NCI-H1436 treated with DMSO at 0.1 percent for 48 hours (cell line): ENCODE measurements around the gene ZBTB32.
"Not testable (repeated sequence)": the region's sequence is repeated elsewhere in the genome, so short reads cannot be mapped to it uniquely, and the experiment has no call there.

Source experiments
- DNase-seq: peaks from one replicate; lab custom pipeline; 2025; lab: John Stamatoyannopoulos, UW

Gene ZBTB32

DNA sequence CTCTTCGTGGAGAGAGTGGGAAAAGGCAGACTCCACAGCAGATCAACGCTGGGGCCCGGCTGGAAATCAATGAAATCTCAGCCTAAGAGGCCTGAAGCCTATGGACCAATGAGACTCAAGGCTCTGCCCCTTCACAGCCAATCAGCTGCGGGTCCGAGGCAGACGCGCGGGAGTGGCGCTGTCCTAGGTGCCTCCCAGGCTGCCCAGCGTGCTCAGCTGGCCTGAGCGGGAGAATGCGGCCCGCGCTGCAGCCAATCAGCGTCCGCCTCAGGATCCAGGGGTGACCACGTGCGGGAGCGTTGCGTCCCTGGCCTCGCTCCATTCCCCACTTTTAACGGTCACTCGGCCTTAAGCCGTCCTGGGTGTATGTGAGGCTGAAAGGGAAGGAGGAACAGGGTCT lies at the start of gene ZBTB32:
TSS of gene ZBTB32 (plus strand) at position 341 of the 400 bp plus-strand sequence. CDS start 10,069 bp downstream, outside the sequence.
- no peak for DNase-seq

DNA sequence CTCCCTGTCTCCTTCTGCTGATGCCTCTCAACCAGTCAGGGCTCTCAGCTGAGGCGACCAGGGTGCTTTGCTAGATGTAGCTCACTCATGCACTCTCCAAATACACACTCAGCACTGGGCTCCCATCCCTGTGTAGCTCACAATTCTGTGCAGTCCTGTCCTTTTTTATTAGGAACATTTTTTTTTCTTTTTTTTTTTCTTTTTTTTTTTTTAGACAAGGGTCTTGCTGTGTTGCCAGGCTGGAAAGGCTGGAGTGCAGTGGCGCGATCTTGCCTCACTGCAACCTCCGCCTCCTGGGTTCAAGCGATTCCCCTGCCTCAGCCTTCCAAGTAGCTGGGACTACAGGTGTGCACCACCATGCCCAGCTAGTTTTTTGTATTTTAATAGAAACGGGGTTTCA lies 49.5 kb upstream of the ZBTB32 start:
- not testable (repeated sequence) for DNase-seq

- no peak for DNase-seq
These were observed 48.8 kb upstream of the ZBTB32 start for GRCh38 chr19:35655600-35655999.

- no peak for DNase-seq
These were observed 47.7 kb upstream of the ZBTB32 start for GRCh38 chr19:35656700-35657099.

- DNase-seq: no peak
These were observed 46.3 kb upstream of the ZBTB32 start for GRCh38 chr19:35657904-35658700.

GRCh38 chr19:35661995-35662340 lies 42.4 kb upstream of the ZBTB32 start:
- no peak for DNase-seq

DNA sequence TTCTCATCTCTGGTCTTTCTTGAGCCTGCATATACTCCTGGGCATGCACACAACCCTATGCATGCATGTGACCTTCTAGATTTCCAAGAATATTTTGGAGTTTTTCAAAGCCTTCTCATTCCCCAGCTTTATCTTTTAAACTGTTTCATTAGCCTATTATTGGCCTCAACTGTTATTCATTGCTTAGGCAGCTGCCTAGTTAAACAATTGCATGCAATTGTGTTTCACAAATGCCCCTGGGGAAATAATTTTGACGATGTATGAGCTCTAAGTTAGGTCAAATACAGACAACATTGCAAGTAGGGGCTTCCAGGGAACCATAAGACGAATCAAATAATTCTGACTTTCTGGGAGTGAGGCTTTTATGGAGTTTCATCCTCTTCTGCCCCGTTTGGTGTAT lies 40.4 kb upstream of the ZBTB32 start:
- no peak for DNase-seq

GRCh38 chr19:35665157-35665556 lies 39.2 kb upstream of the ZBTB32 start:
- no peak for DNase-seq

DNA sequence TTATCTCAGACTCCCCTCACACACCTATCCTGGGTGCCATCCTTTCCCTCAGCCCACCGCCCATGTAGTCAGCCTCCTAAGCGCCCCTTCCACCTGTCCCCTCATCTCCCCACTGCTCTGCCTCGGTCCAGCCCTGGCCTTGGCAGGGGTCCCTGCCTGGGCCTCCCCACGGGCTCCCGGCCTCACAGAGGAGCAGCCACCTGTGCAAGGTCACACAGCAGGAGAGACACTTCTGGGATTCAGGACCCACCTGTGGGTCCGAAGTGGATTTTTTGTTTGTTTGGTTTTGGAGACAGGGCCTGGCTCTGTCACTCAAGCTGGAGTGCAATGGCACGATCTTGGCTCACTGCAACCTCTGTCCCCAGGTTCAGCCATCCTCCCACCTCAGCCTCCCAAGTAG lies 38.8 kb upstream of the ZBTB32 start:
- DNase-seq: no peak

GRCh38 chr19:35666251-35666913 lies 38.0 kb upstream of the ZBTB32 start, which contains the start of gene UPK1A:
UPK1A (plus strand) TSS chr19:35666517; CDS start chr19:35666813, 296 bp downstream.
- DNase-seq: no peak

DNA sequence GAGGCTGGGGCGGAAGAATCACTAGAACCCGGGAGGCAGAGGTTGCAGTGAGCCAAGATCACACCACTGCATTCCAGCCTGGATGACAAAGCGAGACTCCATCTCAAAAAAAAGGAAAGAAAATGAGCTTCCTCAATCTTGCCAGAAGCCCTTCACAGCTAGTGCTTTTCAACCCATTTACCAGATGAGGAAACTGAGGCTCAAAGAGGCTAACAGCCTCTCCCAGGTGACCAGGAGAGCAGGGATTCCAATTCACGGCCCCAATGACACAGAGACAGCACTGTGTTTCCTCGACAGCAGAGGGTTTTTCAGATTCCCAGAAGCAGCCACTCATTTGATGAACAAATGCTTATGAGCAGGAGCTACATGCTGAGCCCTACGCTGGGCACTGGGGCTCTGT lies 34.8 kb upstream of the ZBTB32 start:
- DNase-seq: no peak

DNA sequence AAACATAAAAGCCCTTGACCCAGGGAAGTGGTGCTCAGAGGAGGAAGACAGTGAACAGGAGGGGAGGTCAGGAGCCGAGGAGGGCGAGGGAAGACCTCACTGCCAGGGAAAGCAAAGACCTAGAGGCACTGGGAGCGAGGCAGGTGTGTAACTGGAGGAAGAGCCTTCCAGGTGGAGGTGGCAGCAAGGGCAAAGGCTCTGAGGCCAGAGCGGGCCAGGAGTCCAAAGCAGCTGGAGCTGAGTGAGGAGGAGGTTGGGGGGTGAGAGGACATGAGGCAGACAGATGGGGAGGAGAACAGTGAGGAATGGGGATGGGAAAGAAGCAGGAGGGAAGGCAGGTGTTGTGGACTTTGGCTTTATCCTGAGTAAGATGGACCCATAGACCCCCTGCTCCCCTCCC lies 34.4 kb upstream of the ZBTB32 start:
- no peak for DNase-seq

- no peak for DNase-seq
These were observed 33.7 kb upstream of the ZBTB32 start for GRCh38 chr19:35670686-35671085.

GRCh38 chr19:35671818-35672217 lies 32.5 kb upstream of the ZBTB32 start:
- DNase-seq: no peak

DNA sequence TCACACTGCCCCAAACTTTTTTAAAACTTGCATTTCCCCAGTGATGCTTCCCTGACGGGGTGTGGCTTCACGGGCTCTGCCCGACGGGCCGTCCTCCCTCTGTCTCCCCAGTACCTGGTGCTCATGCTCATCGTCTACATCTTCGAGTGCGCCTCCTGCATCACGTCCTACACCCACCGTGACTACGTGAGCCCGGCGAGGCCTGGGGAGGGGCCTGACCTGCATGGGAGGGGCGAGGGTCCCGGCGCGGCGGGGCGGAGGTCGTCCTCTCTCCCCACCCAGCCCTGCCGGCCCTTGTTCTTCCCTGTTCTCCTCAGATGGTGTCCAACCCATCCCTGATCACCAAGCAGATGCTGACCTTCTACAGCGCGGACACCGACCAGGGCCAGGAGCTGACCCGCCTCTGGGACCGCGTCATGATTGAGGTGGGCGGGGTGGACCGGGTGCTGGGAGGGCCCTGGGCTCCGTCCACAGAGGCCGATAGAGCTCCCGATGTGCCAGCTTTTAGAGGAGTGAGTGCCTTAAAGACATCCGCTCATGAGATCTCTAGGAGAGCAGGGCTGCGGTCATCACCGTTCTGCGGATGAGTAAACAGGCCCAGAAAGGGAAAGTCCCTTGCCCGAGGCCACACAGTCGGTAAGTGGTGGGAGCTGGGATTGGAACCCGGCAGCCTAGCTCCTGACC lies 31.1 kb upstream of the ZBTB32 start:
- DNase-seq: no peak

DNA sequence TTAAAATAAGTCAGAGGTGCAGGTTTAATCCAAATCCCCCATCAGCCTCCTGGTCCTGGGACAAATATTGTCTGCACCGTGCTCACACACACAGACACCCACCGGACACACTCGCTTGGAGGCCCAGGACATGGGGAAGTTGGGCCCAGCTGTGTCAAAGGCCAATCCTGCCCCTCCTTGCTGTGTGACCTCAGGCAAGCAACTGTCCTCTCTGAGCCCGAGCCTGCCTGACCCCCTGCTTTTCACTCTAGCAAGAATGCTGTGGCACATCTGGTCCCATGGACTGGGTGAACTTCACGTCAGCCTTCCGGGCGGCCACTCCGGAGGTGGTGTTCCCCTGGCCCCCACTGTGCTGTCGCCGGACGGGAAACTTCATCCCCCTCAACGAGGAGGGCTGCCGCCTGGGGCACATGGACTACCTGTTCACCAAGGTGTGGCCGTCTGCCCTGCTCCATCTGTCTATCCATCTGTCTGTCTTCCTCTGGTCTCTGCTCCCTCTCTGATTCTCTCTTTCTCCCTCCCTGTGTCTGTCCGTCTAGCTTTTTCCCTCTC lies 28.7 kb upstream of the ZBTB32 start:
- no peak for DNase-seq

GRCh38 chr19:35689836-35690235 lies 14.5 kb upstream of the ZBTB32 start:
- DNase-seq: no peak

DNA sequence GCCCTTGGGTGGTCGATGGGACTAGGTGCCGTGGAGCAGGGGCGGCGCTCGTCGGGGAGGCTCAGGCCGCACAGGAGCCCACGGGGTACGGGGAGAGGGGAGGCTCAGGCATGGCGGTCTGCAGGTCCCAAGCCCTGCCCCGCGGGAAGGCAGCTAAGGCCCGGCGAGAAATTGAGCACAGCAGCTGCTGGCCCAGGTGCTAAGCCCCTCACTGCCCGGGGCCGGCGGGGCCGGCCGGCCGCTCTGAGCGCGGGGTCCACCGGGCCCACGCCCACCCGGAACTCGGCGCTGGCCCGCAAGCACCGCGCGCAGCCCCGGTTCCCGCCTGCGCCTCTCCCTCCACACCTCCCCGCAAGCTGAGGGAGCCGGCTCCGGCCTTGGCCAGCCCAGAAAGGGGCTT lies 13.3 kb upstream of the ZBTB32 start:
- DNase-seq: not testable (repeated sequence)

GRCh38 chr19:35692010-35692409 lies 12.3 kb upstream of the ZBTB32 start:
- no peak for DNase-seq

DNA sequence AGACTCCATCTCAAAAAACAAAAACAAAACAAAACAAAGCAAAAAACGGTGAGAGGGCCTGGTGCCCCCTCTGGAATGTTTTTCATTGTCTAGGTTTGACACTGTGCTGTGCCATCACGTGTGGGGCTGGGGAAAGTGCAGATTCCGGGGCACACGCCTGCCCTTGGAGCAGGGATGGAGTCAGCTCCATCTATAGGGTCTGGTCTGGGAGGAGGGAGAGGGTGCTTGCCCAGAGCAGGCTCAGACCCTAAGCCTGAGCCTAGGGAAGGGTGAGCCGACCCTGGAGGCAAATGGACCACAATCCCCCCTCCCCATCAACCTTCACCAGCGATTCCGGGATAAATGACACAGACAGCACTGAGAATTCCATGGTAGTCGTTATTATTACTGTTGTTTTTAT lies 10.9 kb upstream of the ZBTB32 start:
- no peak for DNase-seq

GRCh38 chr19:35693835-35694599 lies 10.3 kb upstream of the ZBTB32 start:
- peak; percentile 59 for DNase-seq

DNA sequence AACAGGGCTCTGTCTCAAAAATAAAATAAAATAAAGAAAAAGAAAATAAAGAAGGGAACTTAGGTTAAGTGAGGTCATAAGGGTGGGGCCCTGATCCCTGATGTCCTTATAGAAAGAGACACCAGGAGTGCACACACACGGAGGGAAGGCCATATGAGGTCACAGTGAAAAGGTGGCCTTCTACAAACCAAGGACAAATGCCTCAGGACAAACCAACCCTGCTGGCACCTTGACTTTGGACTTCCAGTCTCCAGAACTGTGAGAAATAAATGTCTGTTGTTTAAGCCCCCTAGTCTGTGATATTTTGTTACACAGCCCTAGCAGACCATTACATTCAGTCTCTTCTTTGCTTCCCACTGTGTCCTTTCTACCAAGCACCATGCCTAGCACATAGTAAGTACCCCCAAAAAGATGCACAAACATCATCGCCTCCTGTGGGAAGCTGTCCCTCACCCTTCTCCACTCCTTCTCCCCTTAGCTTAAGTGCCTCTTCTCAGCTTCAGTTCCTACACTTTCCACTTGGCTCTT lies 8.4 kb upstream of the ZBTB32 start:
- no peak for DNase-seq
